Ovary (tissue), 9 donors: ENCODE data around the gene KCNN3. TPM values are rescaled to one million over a fixed set of nuclear protein-coding genes. Genes with fewer than 3 reads are reported as not detected.

Experiments used
- DNase-seq, 5 donors: peaks; one replicate each; pipeline ENCODE4 v3.0.0-alpha.2; 2019 to 2020
- H3K27ac ChIP-seq, 2 donors: fragments of 200-600 bp; one replicate each; pipeline versions ENCODE4 v1.5.1 to v1.8.0; 2019 to 2022
- H3K27me3 ChIP-seq: fragments of 200-600 bp; one replicate; pipeline ENCODE4 v1.8.0; 2022
- H3K36me3 ChIP-seq: fragments of 200-600 bp; sonication (generic); one replicate; pipeline ENCODE4 v1.5.1; 2019
- H3K4me1 ChIP-seq: one replicate; pipeline ENCODE4 v1.8.1; 2013; ENCODE audit warnings: mild to moderate bottlenecking, moderate library complexity; ENCODE audit not compliant: insufficient read depth
- H3K4me3 ChIP-seq: fragments of 200-600 bp; sonication (generic); one replicate; pipeline ENCODE4 v1.5.1; 2017
- H3K9me3 ChIP-seq, 2 donors: fragments of 200-600 bp in 1 of 2; sonication (generic) in 1 of 2; one replicate each; pipeline versions ENCODE4 v1.5.1 to v1.8.1; 2013 to 2019; ENCODE audit warnings: mild to moderate bottlenecking in 1 of 2, moderate library complexity in 1 of 2
- EP300 ChIP-seq: sonication (generic); formaldehyde crosslinking; IDR thresholded peaks from one replicate; pipeline ENCODE4 v1.6.1; 2017; ENCODE audit warnings: antibody characterized with exemption
- POLR2A ChIP-seq: fragments of 450-650 bp; IDR thresholded peaks from one replicate; pipeline ENCODE4 v1.6.1; 2017; ENCODE audit warnings: antibody characterized with exemption, mild to moderate bottlenecking, moderate library complexity
- WGBS, 3 donors: extraction: QIAGEN DNeasy Blood & Tissue Kit in 1 of 3; methylation state at CpG; one replicate each; pipeline versions ENCODE4 v1.1.5 to v1.1.7; 2013 to 2017; 5-methylcytosine and 5-hydroxymethylcytosine counted together
- intact Hi-C, 4 donors: fragments of 100-400 bp; cut with DNase I; formaldehyde crosslinking; loops; one replicate each; pipeline versions ENCODE4 v1.11.0 to v1.15.1; 2022 to 2023
- polyA plus RNA-seq, 2 donors: library from polyadenylated mRNA; stranded (reverse); fragments of 200-250 nt in 1 of 2; fragments of 350-450 nt in 1 of 2; fragmentation: Illumina TruSeq in 1 of 2; extraction: RNeasy Lipid Tissue Mini Kit (QIAGEN cat#74804) in 1 of 2; gene quantifications; one replicate each; pipeline ENCODE4 v1.2.3, GENCODE V29; 2013 to 2014
- total RNA-seq, 7 donors: library from RNA; depleted of rRNA in 2 of 7; stranded (reverse); fragments of >200 nt in 2 of 7; fragmentation: NEBNext Ultra II Directional in 3 of 7; extraction: Animal tissue kit (Norgen Biotek cat#: 25700) in 3 of 7; gene quantifications; one replicate each; pipeline versions ENCODE4 v1.1.0 to v1.2.4, GENCODE V29; 2016 to 2023
- TF ChIP-seq, protein P1 (sequence below), 3 donors: fragments of 450-650 bp in 2 of 3; fragments of 200-600 bp in 1 of 3; IDR thresholded peaks; one replicate each; pipeline versions ENCODE4 v1.5.1 to v1.8.0; 2016 to 2022; ENCODE audit warnings: antibody characterized with exemption in 3 of 3, mild to moderate bottlenecking in 1 of 3
- donor health status: DM: no; HTN: no; CAD: no; lungs with moderate emphysema.
- donor health status: DM: no; HTN: no; CAD: no.
- donor health status: Bipolar disorder and iron deficiency.
- donor health status: DM: yes; HTN: yes; CAD: no.
- donor health status: DM: no; HTN: no; CAD: no.
- donor health status: DM: yes; HTN: yes; CAD: no.

KCNN3 gene
- total and polyA plus RNA-seq, 9 donors, result 0.71 to 6.1 (median 1.7) TPM

GRCh38 chr1:154861607-154862094 lies 8.4 kb downstream of the KCNN3 start:
- Histone ChIP-seq H3K4me1 (no peaks in the 10 kb centered on the region), H3K9me3 (no peaks in the 10 kb centered on the region), H3K27ac (no peak overlapping the region), H3K36me3 (no peaks in the 10 kb centered on the region), H3K4me3 (no peak overlapping the region), H3K27me3 (no peaks in the 10 kb centered on the region)
- intact Hi-C loops, result loop anchor here in 1 of 4 donors (10.0 kb wide), 1 partner anchor 297 kb away; the partner anchor contains the start of gene CHRNB2
- no peak for DNase-seq
- 73 to 82% (median 76%) methylated on average over 12 of the region's 12 CpGs for WGBS, 3 donors
- TF ChIP-seq, protein P1, sequence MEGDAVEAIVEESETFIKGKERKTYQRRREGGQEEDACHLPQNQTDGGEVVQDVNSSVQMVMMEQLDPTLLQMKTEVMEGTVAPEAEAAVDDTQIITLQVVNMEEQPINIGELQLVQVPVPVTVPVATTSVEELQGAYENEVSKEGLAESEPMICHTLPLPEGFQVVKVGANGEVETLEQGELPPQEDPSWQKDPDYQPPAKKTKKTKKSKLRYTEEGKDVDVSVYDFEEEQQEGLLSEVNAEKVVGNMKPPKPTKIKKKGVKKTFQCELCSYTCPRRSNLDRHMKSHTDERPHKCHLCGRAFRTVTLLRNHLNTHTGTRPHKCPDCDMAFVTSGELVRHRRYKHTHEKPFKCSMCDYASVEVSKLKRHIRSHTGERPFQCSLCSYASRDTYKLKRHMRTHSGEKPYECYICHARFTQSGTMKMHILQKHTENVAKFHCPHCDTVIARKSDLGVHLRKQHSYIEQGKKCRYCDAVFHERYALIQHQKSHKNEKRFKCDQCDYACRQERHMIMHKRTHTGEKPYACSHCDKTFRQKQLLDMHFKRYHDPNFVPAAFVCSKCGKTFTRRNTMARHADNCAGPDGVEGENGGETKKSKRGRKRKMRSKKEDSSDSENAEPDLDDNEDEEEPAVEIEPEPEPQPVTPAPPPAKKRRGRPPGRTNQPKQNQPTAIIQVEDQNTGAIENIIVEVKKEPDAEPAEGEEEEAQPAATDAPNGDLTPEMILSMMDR (IDR thresholded peaks at IDR 0.05), result no peak
- TF ChIP-seq POLR2A (no peak), EP300 (no peak)

DNA sequence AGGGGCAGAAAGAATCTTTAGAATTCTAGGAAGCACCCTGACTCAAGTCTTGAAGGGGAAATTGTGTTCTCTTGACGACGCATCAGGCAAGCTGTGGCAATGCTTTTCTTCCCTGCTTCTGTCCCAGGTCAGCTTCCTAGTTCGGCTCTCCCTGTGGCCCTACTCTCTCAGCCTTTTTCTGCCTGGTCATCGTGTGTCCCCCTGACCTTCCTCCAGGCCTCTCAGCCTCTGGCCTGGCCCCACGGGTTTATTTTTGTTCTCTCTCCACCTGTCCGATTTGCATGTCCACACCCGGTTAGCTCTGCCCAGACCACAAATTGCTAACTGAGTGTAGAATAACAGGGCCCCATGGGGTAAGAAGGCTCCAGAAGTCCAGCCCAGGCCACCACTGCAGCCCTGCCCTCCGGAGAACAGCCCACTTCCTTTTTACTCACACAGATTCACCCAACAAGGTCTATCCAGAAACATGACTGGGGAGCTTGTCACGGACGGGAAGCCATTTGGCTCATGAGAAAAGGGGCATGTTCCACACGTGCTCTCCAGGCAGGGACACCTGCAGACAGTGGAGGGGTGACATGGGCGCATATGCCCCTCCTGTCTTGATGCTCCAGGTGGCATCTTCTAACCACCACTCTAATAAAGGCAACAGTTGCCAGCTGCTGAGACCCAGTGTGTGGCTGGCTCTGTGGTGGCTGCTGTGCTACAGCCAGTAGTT lies 9.8 kb downstream of the KCNN3 start:
- 78 to 81% (median 79%) methylated on average over 12 of the region's 12 CpGs for WGBS, 3 donors
- no peak for TF ChIP-seq POLR2A

GRCh38 chr1:154859786-154860155 lies 10.3 kb downstream of the KCNN3 start:
- no peak for DNase-seq
- TF ChIP-seq POLR2A, result no peak
- TF ChIP-seq EP300, result no peak
- TF ChIP-seq, protein P1 (IDR thresholded peaks at IDR 0.05), result no peak
- Histone ChIP-seq H3K4me1 (no peaks in the 10 kb centered on the region), H3K4me3 (no peak overlapping the region), H3K9me3 (no peaks in the 10 kb centered on the region), H3K27ac (no peak overlapping the region), H3K27me3 (no peaks in the 10 kb centered on the region), H3K36me3 (no peaks in the 10 kb centered on the region)
- 76 to 88% (median 78%) methylated on average over 2 of the region's 2 CpGs for WGBS, 3 donors
- intact Hi-C loops, result loop anchor here in 1 of 4 donors (10.0 kb wide), 1 partner anchor 295 kb away; the partner anchor contains the start of gene CHRNB2

More for the DNA sequence above, 9.8 kb downstream of the KCNN3 start:
- Histone ChIP-seq H3K27me3 (no peaks in the 10 kb centered on the region), H3K4me3 (no peak overlapping the region), H3K36me3 (no peaks in the 10 kb centered on the region), H3K4me1 (no peaks in the 10 kb centered on the region), H3K27ac (no peak overlapping the region), H3K9me3 (no peaks in the 10 kb centered on the region)
- intact Hi-C loops, result loop anchor here in 1 of 4 donors (10.0 kb wide), 1 partner anchor 296 kb away; the partner anchor contains the start of gene CHRNB2
- DNase-seq, result no peak

DNA sequence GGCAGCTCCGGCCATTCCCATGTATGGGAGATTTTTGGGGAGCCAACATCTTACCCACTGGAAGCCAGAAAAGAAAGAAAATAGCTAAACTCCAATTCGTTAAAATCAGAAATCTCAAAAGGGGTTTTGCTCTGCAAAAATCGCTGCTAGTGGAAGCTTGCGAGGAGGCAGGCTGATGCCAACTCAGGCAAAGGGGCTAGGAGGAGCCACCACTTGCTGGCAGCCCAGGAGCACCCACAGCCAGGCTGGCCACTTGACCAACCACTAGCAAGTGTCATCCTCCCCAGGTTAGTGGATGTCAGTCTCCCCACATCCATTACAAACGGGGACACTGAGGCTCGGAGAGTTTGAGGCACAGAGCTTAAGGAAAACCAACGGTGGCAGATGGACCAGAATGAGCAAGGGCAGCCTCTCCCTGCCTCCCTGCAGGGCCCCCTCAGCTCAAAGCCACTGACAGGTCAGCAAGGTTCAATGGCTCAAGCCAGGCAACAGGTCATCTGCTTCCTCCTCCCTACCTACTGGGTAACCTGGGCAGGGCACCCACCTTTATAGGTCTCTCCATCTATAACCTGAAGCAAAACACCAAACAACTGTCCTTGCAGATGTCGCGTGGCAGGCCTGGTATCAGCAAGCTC lies 10.8 kb downstream of the KCNN3 start:
- WGBS, 3 donors, result 89 to 93% (median 91%) methylated on average over 9 of the region's 9 CpGs

More for the DNA sequence above, 10.8 kb downstream of the KCNN3 start:
- no peaks in the 10 kb centered on the region for H3K36me3 ChIP-seq
- TF ChIP-seq EP300 (no peak), POLR2A (no peak)
- TF ChIP-seq, protein P1 (IDR thresholded peaks at IDR 0.05), result no peak
- H3K9me3 ChIP-seq, result no peaks in the 10 kb centered on the region
- intact Hi-C loops, result no loop called here
- no peak overlapping the region for H3K27ac ChIP-seq
- H3K4me3 ChIP-seq, result no peak overlapping the region
- H3K4me1 ChIP-seq, result no peaks in the 10 kb centered on the region
- no peaks in the 10 kb centered on the region for H3K27me3 ChIP-seq
- DNase-seq, result no peak
